Colonic mucosa (tissue), 4 donors: ENCODE results near the gene SRRM5. TPM values are rescaled to one million over a fixed set of nuclear protein-coding genes. Genes with fewer than 3 reads are reported as not detected.

Experiments used
- DNase-seq: peaks from one replicate; pipeline ENCODE4 v3.0.0-alpha.2; 2020
- H3K27ac ChIP-seq: fragments of 200-600 bp; one replicate; pipeline ENCODE4 v1.8.0; 2021
- H3K27me3 ChIP-seq: fragments of 200-600 bp; one replicate; pipeline ENCODE4 v1.8.0; 2021
- H3K36me3 ChIP-seq: fragments of 200-600 bp; one replicate; pipeline ENCODE4 v1.8.0; 2021
- H3K4me1 ChIP-seq: fragments of 200-600 bp; one replicate; pipeline ENCODE4 v1.8.0; 2021; ENCODE audit warnings: mild to moderate bottlenecking
- H3K4me3 ChIP-seq: fragments of 200-600 bp; one replicate; pipeline ENCODE4 v1.8.0; 2021
- H3K9ac ChIP-seq, 2 donors: one replicate each; pipeline ENCODE4 v1.7.0; 2013; ENCODE audit warnings: control low read depth in 2 of 2, low read depth in 2 of 2, low read length in 2 of 2
- H3K9me3 ChIP-seq: fragments of 200-600 bp; one replicate; pipeline ENCODE4 v1.8.0; 2021
- intact Hi-C: fragments of 100-400 bp; cut with DNase I; formaldehyde crosslinking; loops from one replicate; pipeline ENCODE4 v1.14.1; 2022
- total RNA-seq, 2 donors: library from RNA; stranded (reverse); fragmentation: NEBNext Ultra II Directional in 1 of 2; extraction: Animal tissue kit (Norgen Biotek cat#: 25700) in 1 of 2; gene quantifications; one replicate each; pipeline ENCODE4 v1.2.1, GENCODE V29; 2021
- TF ChIP-seq, protein P1 (sequence below): fragments of 200-600 bp; IDR thresholded peaks from one replicate; pipeline ENCODE4 v1.8.0; 2022; ENCODE audit warnings: antibody characterized with exemption, mild to moderate bottlenecking
- donor health status: healthy.
- donor health status: DM: no; HTN: no; CAD: no.
- donor health status: DM: no; HTN: no; CAD: no.

SRRM5 gene
- total RNA-seq, 2 donors from 2014 or later: 0.42 to 0.57 TPM

DNA sequence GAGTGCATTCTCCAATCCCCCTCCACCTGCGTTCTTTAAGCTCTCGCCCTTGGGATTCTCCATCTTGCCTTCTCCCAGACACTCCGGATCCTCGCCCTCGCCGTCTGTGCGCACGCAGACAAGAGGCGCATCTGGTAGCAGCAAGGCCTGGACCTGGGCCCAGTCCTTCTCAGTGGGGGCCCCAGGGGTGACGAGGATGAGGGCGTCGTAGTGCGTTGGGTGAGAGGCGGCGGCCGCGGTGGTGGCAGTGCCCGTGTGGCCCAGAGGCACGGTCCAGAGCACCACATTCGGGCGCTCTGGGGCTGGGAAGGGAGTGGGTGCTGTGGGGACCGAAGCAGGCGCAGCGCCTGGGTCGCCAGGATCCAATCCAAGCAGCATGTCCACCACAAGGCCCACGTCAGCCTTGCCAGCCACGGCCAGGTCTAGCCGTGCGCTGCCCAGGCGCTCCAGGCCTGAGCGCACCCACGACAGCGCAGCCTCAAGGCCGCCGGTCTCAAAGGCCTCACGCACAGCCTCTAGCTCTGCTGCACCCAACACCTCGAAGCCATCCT lies 19.0 kb upstream of the SRRM5 start:
- no peak overlapping the region for H3K4me3 ChIP-seq
- no peak overlapping the region for H3K9ac ChIP-seq
- DNase-seq: no peak
- TF ChIP-seq, protein P1, sequence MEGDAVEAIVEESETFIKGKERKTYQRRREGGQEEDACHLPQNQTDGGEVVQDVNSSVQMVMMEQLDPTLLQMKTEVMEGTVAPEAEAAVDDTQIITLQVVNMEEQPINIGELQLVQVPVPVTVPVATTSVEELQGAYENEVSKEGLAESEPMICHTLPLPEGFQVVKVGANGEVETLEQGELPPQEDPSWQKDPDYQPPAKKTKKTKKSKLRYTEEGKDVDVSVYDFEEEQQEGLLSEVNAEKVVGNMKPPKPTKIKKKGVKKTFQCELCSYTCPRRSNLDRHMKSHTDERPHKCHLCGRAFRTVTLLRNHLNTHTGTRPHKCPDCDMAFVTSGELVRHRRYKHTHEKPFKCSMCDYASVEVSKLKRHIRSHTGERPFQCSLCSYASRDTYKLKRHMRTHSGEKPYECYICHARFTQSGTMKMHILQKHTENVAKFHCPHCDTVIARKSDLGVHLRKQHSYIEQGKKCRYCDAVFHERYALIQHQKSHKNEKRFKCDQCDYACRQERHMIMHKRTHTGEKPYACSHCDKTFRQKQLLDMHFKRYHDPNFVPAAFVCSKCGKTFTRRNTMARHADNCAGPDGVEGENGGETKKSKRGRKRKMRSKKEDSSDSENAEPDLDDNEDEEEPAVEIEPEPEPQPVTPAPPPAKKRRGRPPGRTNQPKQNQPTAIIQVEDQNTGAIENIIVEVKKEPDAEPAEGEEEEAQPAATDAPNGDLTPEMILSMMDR: no peak
- no peaks in the 10 kb centered on the region for H3K9me3 ChIP-seq
- H3K36me3 ChIP-seq: no peaks in the 10 kb centered on the region
- no peak overlapping the region for H3K27ac ChIP-seq
- peaks cover 18% of the 10 kb centered on the region for H3K4me1 ChIP-seq
- no peaks in the 10 kb centered on the region for H3K27me3 ChIP-seq
- intact Hi-C loops: loop anchor here (10.0 kb wide), 1 partner anchor 58 kb away; the partner anchor contains the start of gene ZNF575

DNA sequence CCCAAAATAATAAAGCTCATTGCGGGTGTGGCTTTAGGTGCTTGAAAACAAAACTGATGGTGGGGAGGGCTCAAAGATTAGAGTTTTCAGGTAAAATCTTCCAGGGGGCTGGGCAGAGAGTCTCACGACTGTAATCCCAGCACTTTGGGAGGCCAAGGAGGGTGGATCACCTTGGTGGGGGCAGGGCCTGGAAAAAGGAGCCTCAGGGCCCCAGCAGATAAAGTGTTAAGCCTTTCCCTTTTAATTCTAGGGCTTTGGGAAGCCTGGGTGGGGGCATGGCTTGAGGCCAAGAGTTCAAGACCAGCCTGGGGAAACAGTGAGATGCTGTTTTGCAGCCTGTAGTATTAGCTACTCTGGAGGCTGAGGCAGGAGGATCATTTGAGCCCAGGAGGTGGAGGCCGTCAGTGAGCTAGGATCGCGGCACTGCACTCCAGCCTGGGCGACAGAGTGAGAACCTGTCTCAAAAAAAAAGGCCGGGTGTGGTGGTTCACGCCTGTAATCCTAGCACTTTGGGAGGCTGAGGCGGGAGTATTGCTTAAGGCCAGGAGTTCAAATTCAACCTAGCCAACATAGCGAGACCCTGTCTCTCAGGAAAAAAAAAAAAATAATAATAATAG lies 17.7 kb upstream of the SRRM5 start:
- peak overlapping the region in 1 of 2 donors; percentile 14 for H3K9ac ChIP-seq
- TF ChIP-seq, protein P1: no peak
- peak overlapping the region; percentile 84 for H3K27ac ChIP-seq
- H3K9me3 ChIP-seq: no peaks in the 10 kb centered on the region
- H3K36me3 ChIP-seq: no peaks in the 10 kb centered on the region
- no peak for DNase-seq
- H3K4me3 ChIP-seq: peak overlapping the region; percentile 75
- H3K4me1 ChIP-seq: peaks cover 20% of the 10 kb centered on the region
- no peaks in the 10 kb centered on the region for H3K27me3 ChIP-seq
- intact Hi-C loops: loop anchor here (10.0 kb wide), 1 partner anchor 59 kb away; the partner anchor contains the start of gene ZNF575

DNA sequence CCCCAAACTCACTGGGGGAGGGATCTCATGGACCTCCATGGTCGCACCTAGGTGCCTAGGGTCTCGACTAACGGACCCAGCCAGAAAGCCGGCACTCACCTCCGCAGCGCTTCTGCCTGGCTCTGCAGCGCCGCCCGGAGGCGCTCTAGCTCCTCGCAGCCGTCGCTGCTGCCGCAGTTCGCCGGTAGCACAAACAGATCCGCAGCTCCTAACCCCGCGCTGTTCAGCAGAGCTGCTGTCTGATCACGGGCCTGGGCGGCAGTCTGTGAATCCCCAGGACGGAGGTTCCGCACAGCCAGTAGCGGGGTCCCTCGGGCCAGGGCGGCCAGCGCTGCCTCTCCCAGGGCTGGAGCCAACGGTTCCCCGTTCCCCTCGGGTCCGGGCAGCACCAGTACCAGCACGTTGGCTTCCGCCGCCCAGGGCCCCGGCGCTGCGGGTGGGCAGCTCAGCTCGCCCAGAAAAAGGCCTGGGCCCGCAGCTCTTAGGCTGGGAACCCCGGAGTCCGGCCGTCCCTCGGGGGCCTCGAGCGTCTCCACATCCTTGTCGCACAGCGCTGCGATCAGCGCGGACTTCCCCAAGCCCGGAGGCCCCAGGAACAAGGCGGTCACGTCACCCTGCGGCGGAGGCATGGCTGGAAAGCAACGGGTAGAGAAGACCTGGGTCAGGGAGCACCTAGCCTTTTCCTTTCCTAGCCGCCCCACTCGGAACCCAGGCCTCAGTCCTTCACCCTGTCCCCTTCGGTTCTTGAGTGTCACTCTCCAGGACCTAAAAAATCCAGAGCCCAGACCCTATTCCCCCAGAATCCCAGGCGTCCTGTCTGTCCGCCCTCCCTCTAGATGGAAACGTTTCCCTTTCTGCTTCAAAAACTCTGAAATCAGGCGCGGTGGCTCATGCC lies 16.9 kb upstream of the SRRM5 start:
- peaks cover 20% of the 10 kb centered on the region for H3K4me1 ChIP-seq
- peak overlapping the region; percentile 90 to 91 for H3K9ac ChIP-seq
- H3K4me3 ChIP-seq: peak overlapping the region; percentile 75
- H3K9me3 ChIP-seq: no peaks in the 10 kb centered on the region
- TF ChIP-seq, protein P1: peak; percentile 80
- no peaks in the 10 kb centered on the region for H3K36me3 ChIP-seq
- intact Hi-C loops: loop anchor here (10.0 kb wide), 1 partner anchor 60 kb away; the partner anchor contains the start of gene ZNF575
- H3K27ac ChIP-seq: peak overlapping the region; percentile 84
- DNase-seq: peak; percentile 61
- no peaks in the 10 kb centered on the region for H3K27me3 ChIP-seq

DNA sequence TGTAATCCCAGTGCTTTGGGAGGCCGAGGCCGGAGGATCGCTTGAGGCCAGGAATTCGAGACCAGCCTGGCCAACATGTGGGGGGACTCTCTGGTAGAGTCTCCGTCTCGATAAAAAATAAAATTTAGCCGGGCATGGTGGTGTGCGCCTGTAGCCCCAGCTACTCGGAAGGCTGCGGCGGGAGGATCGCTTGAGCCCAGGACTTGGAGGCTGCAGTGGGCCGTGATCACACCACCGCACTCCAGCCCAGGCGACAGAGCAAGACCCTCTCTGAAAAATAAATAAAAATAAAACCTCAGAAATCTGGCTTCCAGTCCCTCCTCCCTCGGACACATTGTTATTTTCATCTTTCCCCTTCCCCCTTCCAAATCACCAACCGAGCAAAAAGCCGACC lies 16.3 kb upstream of the SRRM5 start:
- intact Hi-C loops: loop anchor here (10.0 kb wide), 1 partner anchor 61 kb away; the partner anchor contains the start of gene ZNF575
- H3K4me1 ChIP-seq: peaks cover 20% of the 10 kb centered on the region

More for the DNA sequence above, 16.3 kb upstream of the SRRM5 start:
- H3K4me3 ChIP-seq: peak overlapping the region; percentile 75
- no peaks in the 10 kb centered on the region for H3K27me3 ChIP-seq
- peak; percentile 37 for DNase-seq
- H3K36me3 ChIP-seq: no peaks in the 10 kb centered on the region
- no peaks in the 10 kb centered on the region for H3K9me3 ChIP-seq
- H3K27ac ChIP-seq: peak overlapping the region; percentile 84
- peak overlapping the region; percentile 90 to 91 for H3K9ac ChIP-seq
- TF ChIP-seq, protein P1: no peak
